ENCODE measurements around the gene PCSK4.
A peak's percentile ranks its signal among the peaks of the same experiment; 100 is the strongest.

Gene PCSK4

DNA sequence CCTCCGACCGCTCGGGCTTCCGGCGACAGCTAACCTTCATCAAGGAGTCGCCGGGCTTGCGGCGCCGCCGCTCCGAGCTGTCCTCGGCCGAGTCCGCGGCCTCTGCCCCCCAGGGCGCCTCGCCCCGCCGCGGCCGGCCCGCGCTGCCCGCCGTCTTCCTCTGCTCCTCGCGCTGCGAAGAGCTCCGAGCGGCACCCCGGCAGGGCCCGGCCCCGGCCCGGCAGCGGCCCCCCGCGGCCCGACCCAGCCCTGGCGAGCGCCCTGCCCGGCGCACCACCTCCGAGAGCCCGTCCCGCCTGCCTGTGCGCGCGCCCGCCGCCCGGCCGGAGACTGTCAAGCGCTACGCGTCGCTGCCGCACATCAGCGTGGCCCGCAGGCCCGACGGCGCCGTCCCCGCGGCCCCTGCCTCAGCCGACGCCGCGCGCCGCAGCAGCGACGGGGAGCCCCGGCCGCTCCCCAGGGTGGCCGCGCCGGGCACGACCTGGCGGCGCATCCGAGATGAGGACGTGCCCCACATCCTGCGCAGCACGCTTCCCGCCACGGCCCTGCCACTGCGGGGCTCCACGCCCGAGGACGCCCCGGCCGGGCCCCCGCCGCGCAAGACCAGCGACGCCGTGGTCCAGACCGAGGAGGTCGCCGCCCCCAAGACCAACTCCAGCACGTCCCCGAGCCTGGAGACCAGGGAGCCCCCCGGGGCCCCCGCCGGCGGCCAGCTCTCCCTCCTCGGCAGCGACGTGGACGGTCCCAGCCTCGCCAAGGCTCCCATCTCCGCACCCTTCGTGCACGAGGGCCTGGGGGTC, 20.7 kb downstream of the PCSK4 start:
- DNase-seq = peak in 1 of 2 donors; percentile 29

DNA sequence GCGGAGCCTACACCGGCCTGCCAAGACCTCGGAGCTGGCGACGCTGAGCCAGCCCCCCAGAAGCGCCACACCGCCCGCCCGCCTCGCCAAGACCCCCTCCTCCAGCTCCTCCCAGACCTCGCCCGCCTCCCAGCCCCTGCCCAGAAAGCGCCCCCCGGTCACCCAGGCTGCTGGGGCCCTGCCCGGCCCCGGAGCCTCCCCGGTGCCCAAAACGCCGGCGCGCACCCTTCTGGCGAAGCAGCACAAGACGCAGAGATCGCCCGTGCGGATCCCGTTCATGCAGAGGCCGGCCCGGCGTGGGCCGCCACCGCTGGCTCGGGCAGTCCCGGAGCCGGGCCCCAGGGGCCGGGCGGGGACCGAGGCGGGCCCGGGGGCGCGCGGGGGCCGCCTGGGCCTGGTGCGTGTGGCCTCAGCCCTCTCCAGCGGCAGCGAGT, 21.3 kb downstream of the PCSK4 start:
- DNase-seq = peak in 1 of 2 donors; percentile 34

DNA sequence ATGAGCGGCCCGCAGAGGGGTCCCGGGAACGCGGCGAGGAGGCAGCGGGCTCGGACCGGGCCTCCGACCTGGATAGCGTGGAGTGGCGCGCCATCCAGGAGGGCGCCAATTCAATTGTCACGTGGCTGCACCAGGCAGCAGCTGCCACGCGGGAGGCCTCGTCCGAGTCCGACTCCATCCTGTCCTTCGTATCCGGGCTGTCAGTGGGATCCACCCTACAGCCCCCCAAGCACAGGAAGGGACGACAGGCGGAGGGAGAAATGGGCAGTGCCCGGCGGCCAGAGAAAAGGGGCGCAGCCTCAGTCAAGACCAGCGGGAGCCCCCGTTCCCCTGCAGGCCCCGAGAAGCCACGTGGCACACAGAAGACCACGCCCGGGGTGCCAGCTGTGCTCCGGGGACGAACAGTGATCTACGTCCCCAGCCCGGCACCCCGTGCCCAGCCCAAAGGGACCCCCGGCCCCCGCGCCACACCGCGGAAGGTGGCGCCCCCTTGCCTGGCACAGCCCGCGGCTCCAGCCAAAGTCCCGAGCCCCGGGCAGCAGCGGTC, 21.8 kb downstream of the PCSK4 start:
- DNase-seq = no peak

DNA sequence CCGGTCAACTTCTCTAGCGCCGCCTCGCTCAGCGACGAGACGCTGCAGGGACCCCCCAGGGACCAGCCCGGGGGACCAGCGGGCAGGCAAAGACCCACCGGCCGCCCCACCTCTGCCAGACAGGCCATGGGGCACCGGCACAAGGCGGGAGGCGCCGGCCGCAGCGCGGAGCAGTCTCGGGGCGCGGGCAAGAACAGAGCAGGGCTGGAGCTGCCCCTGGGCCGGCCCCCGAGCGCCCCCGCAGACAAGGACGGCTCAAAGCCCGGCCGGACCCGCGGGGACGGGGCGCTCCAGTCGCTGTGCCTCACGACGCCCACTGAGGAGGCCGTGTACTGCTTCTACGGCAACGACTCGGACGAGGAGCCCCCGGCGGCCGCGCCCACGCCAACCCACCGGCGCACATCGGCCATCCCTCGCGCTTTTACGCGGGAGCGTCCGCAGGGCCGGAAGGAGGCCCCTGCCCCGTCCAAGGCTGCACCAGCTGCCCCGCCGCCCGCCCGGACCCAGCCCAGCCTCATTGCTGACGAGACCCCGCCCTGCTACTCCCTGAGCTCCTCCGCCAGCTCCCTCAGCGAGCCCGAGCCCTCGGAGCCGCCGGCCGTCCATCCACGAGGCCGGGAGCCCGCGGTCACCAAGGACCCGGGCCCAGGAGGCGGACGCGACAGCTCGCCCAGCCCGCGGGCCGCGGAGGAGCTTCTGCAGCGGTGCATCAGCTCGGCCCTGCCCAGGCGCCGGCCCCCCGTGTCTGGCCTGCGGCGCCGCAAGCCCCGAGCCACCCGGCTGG, 22.5 kb downstream of the PCSK4 start:
- no peak for DNase-seq

DNA sequence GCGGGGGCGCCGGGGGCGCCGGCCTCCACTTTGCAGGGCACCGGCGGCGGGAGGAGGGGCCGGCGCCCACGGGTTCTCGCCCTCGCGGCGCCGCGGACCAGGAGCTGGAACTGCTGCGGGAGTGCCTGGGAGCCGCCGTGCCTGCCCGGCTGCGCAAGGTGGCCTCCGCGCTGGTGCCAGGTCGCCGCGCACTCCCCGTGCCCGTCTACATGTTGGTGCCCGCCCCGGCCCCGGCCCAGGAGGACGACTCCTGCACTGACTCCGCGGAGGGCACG, 23.0 kb downstream of the PCSK4 start:
- no peak for DNase-seq

DNA sequence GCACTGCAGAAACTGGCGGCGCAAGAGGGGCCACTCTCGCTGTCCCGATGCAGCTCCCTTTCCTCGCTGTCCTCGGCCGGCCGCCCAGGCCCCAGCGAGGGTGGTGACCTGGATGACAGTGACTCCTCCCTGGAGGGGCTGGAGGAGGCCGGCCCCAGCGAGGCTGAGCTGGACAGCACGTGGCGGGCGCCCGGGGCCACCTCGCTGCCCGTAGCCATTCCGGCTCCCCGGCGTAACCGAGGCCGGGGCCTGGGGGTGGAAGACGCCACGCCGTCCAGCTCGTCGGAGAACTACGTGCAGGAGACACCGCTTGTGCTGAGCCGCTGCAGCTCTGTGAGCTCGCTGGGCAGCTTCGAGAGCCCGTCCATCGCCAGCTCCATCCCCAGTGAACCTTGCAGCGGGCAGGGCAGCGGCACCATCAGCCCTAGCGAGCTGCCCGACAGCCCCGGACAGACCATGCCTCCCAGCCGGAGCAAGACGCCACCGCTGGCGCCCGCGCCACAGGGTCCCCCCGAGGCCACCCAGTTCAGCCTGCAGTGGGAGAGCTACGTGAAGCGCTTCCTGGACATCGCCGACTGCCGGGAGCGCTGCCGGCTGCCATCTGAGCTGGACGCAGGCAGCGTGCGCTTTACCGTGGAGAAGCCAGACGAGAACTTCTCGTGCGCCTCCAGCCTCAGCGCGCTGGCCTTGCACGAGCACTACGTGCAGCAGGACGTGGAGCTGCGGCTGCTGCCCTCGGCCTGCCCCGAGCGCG, 23.5 kb downstream of the PCSK4 start:
- DNase-seq = no peak

DNA sequence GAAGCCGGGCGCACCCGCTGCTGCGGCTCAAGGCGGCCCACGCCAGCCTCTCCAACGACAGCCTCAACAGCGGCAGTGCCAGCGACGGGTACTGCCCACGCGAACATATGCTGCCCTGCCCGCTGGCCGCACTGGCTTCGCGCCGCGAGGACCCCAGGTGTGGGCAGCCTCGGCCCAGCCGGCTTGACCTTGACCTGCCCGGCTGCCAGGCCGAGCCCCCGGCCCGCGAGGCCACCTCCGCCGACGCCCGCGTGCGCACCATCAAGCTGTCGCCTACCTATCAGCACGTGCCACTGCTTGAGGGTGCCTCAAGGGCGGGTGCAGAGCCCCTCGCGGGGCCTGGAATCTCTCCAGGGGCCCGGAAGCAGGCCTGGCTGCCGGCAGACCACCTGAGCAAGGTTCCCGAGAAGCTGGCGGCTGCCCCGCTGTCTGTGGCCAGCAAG, 24.1 kb downstream of the PCSK4 start:
- DNase-seq = no peak

DNA sequence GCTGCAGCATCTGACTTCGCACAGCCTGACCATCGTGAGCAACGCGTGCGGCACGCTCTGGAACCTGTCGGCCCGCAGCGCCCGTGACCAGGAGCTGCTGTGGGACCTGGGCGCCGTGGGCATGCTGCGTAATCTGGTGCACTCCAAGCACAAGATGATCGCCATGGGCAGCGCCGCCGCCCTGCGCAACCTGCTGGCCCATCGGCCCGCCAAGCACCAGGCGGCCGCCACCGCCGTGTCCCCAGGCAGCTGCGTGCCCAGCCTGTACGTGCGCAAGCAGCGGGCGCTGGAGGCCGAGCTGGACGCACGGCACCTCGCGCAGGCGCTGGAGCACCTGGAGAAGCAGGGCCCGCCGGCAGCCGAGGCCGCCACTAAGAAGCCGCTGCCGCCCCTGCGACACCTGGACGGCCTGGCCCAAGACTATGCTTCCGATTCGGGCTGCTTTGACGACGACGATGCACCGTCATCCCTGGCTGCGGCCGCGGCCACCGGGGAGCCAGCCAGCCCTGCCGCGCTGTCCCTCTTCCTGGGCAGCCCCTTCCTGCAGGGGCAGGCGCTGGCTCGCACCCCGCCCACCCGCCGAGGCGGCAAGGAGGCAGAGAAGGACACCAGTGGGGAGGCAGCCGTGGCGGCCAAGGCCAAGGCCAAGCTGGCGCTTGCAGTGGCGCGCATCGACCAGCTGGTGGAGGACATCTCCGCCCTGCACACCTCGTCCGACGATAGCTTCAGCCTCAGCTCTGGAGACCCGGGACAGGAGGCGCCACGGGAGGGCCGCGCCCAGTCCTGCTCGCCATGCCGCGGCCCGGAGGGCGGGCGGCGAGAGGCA, 24.7 kb downstream of the PCSK4 start:
- DNase-seq = peak in 1 of 2 donors; percentile 37

DNA sequence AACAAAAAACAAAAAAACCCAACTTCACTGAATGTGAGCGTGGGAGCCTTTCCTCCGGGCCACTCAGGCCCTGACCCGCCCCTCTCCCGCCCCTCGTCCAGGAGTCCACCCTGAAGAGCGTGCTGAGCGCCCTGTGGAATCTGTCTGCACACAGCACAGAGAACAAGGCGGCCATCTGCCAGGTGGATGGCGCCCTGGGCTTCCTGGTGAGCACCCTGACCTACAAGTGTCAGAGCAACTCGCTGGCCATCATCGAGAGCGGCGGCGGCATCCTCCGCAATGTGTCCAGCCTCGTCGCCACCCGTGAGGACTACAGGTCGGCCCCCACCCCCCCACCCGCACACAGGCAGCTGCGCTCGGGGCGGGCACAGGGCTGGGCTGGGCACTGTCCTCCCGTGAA, 28.3 kb downstream of the PCSK4 start:
- DNase-seq = no peak

DNA sequence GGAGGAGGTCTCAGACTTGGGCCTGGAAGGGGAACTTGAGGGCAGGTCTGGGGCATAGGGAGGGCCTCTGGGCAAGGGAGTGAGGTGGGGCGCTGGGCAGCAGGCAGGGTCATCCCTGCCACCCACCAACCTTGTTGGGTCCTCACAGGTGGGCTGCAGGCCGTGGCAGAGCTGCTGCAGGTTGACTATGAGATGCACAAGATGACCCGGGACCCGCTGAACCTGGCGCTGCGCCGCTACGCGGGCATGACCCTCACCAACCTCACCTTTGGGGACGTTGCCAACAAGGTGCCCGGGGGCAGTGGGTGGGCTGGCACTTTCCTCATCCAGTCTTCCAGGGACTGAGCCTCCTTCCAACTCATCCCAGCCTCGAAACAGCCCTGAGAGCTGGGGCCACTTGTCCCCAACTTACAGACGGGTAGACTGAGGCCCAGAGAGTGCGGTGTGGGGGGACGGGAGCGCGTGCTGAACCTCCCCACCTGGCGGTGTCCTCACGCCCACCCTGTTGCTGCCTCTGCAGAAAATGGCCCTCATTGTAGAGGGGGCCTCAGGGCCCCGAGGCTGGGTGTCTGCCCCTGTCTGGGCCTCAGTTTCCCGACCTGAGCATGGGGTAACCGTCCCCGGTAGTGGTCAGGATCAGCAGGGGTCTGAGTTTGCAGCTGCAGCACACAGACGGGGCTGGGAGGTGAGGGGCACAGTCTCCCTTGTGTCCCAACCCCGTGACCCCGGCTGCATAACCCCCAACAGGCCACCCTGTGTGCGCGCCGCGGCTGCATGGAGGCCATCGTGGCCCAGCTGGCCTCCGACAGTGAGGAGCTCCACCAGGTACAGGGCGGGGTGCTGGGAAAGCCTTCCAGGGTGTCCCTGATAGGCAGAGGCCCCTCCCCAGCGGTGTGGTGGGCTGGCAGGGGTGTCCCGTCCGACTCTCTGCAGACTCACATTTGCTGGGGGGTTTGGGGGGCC, 29.8 kb downstream of the PCSK4 start:
- DNase-seq = no peak

DNA sequence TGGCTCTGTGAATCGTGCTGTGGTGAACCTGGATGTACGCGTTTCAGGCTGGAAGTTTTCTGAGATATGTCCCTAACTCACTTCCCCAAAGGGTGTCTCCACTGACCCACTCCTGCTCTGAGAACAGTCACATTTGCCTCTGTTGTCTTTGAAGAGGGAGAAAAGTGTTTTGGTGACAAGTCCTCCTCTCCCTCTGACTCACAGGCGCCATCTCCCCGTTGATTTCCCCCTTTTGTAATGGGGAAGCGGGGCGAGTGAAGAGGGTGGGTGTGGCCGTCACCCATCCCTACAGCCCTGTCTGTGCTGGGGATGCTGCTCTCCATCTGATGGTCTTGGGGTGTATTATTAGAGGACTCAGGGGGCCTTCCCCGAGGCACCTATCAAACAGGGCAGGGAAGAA, 30.7 kb downstream of the PCSK4 start:
- peak in 1 of 2 donors; percentile 36 for DNase-seq

DNA sequence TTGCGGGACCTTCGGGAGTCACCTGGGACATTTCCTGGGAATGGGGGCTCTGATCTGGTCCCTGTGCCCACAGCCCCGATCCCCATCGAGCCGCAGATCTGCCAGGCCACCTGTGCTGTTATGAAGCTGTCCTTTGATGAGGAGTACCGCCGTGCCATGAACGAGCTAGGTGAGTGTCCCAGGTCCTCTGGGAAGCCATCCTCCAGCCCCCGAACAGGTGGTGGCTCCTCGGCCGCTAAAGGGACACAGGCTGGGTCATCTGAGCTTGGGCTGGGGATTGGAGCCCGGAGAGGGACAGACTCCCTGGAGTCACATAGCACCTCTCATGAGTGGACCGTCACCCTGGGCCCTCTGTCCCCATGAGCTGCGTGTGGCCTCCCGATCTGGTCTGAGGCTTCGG, 32.3 kb downstream of the PCSK4 start:
- DNase-seq = no peak

DNA sequence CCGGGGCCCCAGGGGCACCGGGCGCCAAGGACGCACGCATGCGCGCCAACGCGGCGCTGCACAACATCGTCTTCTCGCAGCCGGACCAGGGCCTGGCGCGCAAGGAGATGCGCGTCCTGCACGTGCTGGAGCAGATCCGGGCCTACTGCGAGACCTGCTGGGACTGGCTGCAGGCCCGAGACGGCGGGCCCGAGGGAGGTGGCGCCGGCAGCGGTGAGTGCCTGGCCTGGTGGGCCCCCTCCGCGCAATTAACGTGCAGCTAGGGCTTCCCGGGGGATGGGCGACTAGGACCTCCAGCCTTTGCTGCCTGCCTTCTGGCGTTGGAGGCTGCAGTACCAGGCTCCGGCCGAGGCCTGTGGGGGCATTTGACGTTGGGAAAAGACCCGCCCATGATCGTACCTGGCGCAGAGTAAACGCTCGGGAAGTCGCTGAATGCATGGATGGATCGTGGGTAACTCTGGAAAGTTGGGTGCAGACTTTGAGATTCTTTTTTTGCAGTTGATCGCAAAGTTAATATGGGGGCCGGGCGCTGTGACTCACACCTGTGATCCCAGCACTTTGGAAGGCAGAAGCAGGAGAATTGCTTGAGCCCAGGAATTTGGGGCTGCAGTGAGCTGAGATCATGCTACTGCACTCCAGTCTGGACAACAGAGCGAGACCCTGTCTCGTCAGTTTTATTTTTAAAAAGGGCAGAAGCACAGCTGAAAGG, 33.0 kb downstream of the PCSK4 start:
- DNase-seq = no peak

DNA sequence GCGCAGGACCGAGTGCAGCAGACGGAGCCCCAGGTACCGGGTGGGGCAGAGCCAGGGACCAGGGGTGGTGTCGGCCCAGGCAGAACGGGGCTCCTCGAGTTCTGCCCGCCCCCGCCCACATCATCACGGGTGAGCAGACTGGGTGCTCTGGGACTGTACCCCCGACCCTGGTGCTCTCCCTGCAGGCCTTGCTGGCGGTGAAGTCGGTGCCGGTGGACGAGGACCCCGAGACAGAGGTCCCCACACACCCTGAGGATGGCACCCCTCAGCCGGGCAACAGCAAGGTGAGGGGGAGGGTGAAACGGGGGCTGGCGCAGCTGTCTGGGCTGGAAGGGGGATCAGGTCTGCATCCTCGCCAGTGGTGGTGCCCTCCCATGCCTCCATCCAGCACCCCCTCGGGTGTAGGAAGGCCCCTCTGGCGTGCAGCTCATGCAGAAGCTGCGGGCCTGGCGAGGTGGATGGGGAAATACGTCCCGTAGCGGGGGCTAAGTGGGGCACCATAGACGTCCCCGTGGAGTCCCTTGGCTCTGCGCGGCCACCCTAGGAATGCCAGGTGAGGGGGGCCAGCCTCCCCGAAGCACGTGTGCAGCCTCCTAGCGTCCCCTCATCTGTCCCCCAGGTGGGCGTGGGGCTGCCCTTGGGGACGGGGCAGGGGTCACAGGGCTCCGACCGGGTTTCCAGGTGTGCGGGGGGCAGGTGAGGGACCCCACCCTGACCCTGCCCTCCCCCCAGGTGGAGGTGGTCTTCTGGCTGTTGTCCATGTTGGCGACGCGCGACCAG, 33.8 kb downstream of the PCSK4 start:
- DNase-seq = no peak

DNA sequence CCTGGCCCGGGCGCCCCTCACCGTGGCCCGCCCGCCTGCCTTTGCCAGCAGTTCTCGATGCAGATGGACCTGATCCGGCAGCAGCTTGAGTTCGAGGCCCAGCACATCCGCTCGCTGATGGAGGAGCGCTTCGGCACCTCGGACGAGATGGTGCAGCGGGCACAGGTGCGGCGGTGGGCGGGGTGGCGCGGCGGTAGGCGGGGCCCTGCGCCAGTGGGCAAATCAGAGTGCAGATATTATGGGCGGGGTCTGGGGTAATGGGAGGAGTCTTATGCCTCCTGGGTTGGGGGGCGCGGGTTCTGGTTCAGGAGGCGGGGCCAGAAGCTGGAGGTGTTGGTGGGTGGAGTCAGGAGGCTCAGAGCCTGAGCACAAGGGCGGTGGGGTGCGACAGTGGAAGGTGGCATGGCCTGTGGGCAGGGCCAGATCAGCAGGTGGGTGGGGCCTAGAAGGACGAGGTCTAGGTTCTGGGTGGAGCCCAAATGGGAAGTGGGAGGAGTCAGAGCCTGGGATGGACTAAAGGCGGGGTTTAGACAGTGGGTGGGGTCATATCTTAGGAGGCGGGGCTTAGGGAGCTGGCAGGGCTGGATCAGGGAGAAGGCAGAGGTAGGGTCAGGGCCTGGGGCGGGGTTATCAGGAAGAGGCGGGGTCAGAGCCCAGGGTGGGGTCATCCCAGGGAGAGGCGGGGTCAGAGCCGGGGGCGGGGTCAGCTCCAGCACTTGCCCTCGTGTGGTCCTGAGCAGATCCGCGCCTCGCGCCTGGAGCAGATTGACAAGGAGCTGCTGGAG, 34.6 kb downstream of the PCSK4 start:
- peak; percentile 64 to 68 for DNase-seq

DNA sequence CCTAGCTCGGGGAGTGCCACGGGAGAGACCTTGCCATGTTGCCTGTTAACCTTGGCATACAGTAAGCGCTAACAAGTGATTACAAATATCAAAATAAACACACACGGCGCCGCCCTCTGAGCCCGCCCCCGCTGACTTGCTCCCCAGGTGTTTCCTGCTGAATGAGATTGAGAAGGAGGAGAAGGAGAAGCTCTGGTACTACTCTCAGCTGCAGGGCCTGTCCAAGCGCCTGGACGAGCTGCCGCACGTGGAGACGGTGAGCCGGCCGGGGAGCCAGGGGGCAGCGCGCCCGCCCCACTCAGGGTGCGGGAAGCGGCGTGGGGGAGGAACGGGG, 35.2 kb downstream of the PCSK4 start:
- DNase-seq = no peak

DNA sequence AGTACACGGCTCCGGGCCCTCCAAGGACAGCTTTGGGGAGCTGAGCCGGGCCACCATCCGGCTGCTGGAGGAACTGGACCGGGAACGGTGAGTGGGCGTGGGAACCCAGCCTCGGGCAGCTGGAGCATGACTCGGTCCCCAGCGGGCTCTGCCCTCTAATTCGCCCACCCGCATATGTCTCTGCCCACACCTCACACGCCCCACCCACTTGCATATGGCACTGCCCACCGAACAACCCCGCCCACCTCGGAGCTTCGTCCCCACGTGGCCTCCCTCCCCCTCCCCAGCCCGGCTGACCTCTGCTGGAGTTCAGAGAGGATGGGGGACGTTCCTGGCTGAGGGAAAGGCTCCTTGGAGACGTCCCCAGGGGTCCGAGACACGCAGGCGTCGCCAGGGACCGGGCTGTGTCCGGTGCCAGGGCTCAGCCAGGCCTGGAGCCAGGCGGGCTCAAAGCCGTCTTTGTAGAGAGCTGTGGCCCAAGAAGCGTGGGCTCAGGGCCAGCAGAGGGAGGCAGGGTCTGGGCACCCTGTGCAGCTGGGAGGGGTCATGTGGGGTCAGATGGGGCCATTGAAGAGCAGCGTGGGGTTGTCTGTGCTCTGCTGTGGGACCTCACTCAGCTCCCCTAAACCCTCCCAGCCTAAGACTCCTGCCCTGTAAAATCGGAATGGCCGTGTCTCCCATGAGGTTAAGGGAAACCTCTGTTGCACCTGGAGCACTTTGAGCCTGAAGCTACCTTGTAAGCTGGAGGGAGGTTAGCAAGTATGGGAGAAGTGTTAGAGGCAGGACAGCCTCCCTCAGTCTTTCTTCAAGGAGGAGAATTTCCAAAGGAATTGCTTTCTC, 36.4 kb downstream of the PCSK4 start:
- DNase-seq = no peak

All from CD4-positive, alpha-beta T cell treated with Interleukin-1 beta for 1 hour (primary cell).